Fibroblast of upper back skin (primary cell): ENCODE measurements around the gene C3orf20.

Source experiments
- DNase-seq: peaks from one replicate; pipeline ENCODE4 v3.0.0-alpha.2; 2013

The C3orf20 gene

DNA sequence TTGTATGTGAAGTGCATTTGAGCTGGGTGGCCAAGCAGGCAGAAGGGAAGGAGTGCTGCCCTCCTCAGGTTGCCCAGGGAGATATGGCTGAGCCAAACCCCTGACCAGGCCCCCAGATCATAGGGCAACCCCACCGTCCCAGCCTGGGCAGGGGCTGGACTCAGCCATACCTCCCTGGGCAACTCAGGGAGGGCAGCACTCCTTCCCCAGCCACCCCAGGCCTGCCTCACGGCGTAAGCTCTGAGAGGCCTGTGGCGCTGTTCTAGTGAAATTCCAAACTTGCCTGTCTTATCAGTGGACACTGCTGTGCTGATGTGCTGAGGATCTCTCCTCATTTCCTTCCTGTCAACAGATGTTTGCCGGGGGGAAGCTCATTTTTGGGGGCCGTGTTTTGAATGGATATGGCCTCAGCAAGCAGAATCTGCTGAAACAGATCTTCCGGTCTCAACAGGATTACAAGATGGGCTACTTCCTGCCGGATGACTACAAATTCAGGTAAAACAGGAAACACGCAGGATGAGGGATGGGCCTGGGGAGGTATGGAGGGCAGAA is 86.3 kb downstream of the C3orf20 start:
- DNase-seq, result no peak

DNA sequence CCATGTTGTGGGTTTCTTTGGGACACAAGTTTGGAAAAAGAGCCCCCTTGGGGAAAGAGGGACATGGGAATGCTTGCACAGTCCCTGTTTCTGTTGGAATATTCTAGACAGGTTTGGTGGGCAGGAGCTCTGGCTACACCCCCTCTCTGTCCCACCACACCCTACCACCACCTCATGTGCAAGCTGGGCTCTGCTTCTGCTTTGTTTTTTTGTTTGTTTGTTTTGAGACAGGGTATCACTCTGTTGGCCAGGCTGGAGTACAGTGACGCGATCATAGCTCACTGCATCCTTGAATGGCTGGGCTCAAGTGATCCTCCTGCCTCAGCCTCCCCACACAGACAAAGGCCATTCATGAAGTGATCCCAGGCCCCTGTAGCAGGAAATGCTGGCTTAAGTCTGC is 86.9 kb downstream of the C3orf20 start:
- DNase-seq, result no peak

DNA sequence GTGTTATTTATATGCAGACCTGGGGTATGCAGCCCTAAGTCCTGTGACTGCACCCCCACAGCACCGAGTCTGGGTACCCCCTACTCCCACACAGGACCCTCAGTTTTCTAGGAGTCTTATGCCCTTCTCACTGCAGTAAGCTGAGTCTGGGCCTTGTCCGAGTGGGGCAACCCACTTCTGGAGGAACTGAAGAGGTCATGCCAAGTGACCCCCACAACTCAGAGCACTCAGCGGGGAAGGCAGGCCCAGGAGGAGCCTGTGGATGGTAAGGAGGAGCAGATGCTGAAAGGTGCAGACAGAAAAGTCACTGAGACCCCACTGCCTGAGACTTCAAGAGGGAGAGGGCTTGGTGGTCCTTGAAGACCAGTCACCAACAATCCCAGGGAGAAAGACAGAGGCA is 87.8 kb downstream of the C3orf20 start:
- no peak for DNase-seq

DNA sequence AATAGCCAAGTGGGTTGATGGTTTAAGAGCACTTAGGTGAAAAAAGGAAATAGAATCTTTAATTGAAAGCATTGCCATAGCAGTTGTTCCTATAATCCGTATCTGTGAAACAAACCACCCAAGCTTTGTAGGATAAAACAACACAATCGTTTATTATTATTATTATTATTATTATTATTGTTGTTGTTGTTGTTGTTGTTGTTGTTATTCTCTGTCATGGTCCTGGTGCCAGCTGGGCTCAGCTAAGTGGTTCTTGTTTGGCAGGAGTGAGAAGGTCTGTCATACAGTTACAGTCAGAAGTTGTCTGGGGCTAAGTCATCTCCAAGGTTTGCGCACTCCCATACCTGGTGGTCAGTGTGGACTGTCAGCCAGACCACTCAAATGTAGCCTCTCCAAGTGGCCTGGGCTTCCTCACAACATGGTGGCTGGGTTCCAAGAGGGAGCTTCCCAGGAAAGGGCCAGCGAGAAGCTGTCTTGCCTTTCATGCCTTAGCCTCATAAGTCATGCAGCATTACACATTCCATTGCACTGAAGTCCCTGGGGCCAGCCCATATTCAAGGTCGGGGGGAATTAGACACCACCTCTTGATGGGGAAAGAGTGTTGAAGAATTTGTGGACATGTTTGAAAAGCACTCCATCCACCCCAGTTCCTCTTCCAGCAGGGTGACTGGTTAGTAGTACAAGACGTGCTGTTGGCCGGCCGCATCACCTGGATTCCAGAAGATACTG is 89.6 kb downstream of the C3orf20 start:
- DNase-seq, result peak; percentile 5

DNA sequence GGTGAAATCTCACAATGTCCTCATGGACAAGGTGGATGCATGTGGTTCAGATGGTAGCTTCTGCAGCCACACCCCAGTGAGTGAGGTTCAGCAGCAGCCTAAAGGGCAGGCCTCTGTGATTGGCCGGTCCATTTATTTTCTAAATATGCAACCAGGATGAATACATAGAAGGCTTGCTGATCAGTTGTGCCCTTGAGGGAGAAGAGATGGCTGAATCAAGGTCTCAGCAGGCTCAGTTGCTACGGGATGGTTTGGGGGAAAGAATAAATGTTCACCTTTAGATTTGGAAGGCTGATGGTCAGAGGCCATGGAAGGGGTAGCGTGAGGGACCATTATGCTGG is 90.1 kb downstream of the C3orf20 start:
- no peak for DNase-seq

DNA sequence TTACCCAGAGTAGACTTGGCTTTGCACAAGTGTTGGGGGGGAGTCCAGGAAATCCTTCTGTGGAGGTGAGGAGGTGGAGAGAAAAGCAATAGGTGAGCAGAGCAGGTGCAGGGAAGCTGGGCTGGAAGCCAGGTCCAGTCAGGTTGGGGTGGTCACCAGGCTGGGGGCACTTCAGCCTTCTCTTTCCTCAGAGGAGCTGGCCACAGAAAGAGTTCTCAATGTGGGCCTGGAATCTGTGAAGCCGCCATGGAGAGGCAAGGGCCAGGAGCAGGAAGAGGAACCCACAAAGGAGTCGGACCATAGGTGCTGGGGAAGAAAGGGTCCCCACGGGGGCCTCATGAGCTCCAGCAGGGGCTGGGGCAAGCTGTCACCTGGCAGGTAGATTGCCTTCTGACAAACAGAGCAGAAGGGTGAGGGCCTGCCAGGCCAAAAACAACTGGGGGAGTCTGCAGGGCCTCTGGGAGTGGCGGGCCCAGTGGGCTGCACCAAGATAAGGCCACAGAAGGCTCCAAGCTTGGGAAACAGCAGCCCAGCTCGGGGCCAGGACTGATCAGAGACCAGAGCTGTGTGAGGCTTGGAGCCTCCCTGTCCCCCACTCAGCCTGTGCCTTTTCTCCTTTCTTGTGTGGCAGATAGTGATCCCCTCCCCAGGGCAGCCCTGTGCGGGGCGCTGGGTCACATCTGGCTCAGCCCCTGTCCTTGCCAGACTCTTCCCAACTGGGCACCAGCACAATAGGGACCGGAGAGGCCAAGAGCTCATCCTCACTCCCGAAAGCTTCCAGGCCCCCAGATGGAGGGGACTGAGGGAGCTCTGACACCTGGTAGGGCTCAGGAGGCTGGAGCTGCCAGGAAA is 90.9 kb downstream of the C3orf20 start:
- no peak for DNase-seq

DNA sequence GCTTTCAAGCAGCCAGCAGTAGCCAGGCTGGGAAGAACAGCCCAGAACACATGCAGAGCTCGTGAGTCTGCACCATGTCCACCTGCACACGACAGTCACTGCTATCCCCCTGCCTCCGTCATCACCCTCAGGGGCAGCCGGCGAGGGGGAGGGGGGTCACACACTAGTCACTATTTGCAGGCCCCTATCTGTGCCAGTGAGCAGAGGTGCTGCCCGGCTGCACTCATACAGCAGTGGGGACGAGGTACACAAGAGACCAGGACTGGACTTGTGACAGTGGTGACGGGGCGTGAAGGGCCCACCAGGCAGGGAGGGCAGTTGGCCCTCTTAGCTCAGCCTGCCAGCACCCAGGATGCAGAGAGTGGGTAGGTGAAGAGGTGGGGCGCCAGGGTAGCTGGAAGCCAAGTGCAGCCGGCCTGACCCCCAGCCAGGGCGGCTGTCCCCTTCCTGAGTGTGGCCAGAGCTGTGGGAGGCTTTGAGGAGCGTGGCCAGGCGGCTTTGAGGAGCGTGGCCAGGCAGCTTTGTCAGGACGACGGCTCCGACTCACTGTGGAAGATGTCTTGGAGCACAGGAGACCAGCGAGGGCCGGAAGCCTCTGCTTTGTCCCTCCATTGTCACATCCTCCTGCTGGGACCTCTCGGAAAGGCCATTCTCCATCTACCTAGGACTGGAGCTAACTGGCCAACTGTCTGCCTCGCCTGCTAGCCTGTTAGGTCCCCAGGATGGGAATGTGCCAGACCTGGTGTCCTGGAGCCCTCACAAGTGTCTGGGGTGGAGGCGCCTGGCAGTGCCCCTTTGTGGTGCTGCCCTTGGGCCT is 91.7 kb downstream of the C3orf20 start:
- DNase-seq, result no peak

DNA sequence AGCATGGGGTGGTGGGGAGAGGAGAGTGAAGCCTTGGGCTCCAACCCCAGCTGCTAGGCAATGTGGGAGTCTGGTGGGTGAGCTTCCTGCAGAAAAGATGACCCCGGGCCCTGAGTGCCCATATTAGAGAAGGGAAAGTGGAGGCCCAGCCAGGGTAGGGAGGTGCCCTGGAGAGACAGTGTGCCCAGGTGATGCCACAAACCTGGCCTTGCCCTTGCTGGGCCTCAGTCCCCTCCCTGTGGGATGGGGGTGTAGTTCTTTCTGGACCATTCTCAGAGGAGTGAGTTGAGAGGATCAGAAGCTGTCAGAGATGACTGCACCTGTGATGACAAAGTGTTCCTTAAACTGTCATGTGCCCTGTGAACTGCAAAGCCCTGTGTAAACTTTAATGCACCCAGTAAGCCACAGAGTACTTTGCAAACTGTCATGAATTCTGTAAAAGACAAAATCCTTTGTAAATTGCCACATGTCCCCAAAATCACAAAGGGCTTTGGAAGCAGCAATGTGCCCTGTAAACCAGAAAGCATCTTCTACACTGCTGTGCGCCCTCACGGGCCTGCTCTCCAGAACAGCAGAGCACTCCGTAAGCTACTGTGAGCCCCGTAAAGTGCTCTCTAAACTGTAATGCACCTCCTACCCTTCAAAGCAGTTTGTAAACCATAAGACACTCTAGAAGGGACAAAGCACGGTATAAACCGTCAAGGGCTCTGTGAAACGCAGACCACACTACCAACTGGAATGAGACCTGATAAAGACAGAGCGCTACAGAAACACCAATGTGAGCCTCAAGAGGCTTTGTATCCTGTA is 92.5 kb downstream of the C3orf20 start:
- no peak for DNase-seq

DNA sequence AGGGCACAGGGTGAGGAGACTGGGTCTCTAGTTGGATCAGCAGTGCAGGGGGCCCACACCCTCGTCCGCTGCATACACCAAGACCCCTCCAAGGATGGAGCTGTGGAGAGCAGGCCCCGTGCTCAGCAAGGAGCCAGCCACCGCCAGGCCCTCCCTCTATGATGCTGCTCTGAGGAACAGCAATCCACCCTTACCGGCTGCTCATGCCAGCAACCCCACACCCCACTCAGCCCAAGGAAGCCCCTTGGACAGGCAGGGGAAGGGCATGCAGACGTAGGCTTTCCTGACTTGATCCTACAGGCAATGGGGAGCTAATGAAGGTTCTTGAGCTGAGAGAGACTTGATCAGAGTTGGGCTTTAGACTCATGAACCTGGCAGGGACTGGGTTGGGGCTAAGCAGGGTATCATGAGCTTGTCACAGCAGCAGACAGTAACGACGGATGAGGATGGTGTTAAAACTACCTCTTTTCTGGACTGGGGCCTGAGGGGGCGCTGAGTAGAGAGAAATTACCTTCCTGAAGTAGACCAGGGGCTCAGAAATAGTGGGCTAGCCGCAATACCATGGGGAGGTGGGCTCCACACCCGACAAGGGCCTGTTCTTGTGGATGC is 93.3 kb downstream of the C3orf20 start:
- no peak for DNase-seq

DNA sequence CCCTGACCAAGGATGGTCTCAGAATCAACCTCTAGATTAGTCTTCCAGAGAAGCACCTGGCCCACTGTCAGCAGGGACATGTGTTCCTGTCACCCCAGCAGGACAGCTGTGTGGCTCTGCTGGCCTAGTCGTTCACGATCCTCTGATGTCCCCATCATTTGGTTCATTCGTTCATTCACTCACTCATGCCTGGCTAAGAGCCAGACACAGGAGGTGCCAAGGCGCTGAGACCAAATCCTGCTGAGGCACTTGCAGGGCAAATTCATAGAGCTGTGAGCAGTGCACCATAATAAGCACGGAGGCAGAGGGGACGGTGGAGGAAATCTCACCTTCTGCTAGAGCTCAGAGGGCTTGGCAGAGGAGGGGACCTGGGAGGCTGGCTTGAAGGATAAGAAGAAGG is 93.9 kb downstream of the C3orf20 start:
- DNase-seq, result no peak

DNA sequence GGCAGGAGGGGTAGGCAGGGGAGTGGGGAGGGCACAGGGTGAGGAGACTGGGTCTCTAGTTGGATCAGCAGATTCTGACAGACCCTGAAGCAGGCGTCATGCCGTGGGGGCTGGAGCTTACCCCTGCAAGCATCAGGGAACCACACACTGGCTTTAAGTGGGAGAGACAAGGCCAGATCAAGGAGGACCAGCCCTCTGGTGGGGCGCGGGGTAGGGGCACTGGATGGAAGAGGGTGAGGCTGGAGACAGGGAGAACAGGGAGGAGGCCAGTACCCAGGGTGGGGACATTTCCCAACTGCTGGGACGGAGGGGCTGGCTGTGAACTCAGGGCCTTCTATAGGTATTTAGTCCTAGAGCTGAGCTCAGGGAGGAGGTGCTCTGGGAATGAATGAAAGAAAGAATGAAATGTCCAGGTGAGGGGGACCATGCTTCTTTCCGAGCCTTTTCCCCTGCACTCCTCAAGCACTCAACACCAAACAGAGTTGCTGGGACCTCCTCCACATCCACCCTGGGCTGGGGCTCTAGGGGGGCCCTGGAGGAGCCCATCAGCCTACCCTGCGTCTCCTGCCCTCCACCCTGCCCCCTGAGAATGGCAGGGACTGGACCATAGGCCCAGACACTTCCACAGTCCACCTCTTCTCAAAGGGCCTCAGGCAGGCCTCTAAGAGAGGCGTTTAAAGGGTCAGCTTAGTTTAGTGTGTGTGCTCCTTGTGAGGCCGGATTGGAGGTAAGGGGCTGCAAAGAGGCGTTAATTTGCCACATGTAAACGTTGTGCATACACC is 94.8 kb downstream of the C3orf20 start:
- DNase-seq, result no peak

DNA sequence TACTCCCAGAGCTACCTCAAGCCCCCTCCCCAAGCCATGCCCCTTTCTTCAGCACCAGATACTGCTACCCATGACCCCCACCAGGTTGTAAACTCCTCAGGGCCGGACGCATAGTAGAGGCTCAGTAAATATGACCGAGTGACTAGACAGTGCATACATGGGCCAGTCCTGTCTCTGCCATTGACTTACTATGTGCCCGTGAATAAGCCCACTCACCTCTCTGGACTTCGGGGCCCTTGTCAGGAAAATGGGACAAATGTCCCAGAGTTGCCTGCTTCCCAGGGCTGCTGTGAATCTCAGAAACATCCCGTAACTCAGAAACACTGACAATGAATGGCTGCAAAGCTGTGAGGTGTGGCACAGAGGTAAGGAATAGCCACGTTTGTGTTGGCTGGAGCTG is 95.7 kb downstream of the C3orf20 start:
- DNase-seq, result no peak

DNA sequence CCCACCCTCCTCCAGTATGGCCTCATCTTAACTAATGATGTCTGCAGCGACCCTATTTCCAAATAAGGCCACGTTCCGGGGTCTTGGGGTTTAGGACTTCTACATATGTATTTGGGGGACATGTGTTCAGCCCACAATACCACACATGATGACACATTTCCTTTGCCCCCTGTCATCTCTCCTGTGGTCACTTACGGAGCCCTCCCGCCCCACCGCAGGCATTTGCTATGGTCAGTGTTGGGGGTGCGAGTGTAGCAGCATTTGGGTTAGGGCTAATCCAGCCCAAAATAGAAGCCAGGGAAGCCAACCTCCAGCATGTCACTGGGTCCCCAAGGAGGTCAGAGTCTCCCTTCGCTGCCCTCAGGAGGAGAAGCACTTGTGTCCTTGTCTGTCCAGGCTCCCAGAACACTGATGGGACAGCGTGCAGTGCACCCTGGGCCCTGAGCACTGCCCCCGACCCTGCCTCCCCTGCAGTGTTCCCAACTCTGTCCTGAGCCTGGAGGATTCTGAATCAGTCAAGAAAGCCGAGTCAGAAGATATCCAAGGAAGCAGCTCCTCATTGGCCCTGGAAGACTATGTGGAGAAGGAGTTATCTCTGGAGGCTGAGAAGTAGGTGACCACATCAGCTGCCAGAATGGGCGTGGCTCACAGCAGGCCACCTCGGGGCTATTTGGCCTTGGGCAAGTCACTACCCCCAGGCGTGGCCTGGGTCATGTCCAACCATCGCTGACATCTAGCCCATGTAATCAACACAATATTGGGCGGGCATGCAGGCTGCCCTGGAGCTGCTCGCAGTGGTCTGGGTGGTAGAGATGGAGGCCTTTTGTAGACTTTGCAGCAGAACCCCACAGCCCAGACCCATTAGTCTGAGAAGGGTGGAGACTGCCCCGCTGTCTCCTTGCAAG is 96.9 kb downstream of the C3orf20 start:
- DNase-seq, result no peak

DNA sequence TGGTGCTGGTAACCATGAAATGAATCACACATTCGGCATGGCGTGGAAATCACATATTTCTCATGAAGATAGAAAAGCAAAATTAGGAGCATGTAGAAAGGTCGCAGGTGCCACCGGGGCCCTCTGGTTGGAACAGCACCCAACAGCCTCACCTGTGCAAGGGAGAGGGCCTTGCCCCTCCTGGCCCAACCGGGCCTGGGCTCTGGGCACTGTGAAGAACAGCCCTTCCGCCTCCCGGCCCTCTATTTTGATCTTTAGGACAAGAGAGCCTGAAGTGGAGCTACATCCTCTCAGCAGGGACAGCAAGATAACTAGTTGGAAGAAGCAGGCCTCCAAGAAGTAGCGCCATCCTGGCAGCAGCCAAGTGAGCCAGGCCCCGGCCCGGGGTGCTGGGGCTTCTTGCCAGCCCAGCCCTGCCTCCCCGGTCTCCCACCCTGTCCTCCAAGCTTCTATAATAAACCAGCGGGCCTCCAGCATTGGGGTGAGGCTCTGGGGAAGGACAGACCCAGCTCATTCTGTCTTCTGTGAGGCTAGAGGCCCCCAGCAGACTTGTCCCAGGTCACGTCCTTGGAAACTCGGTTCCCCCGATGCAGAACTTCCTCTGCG is 97.7 kb downstream of the C3orf20 start:
- DNase-seq, result no peak

DNA sequence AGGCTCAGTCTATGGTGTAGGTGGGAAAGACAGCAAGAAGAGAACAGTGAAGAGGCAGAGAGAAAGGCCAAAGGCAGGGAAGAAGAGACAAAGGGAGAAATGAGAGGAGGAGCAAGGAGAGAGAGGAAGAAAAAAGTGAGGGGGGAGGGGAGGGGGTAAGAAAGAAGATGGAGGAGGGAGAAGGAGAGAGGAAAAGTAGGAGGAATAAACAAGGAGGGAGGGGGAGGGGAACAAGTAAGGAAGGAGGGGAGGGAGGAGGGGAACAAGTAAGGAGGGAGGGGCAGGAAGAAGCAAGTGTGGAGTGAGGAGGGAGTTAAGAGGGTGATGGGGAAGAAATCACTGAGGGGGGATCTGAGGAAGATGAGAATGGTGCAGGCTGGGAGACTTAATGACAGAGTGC is 98.3 kb downstream of the C3orf20 start:
- no peak for DNase-seq

DNA sequence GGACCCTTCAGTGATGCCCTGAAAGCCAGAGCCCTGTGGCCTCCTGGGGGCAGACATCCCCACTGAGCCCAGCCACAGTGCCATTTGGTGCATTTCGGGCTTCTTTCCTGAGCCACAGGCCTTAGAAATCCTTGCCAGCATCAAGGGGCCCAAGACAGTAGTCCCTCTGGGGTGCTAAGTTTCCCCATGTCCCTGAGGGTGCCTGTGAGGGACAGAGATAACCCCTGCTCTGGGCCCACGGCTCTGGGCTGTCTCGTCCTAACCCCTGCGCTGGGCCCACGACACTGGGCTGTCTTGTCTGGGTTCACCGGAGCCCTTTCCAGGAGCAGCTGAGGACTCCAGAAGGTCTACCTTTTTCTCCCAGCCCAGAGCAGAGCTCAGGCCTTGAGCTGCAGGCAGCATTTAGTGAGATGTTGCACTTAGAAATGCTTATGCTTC is 98.8 kb downstream of the C3orf20 start:
- DNase-seq, result no peak

DNA sequence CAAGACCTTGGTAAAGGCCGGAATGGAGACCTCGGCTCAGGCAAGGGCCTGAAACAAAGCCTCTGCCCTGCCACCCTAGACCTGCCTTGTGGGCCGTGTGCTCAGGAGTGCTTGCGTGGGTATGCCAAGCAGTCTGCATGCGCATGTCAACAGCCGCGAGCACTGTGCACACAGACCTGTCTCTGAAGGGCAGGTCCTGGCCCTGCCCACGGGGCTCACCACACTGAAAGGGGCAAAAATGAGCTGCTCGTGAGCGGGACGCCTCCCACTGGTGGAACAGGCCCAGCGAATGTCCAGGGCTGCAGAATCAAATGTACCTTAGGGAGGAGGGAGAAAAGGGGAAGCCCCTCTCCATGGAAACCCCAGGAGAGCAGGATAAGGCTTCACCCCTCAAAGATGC is 99.5 kb downstream of the C3orf20 start:
- DNase-seq, result no peak

DNA sequence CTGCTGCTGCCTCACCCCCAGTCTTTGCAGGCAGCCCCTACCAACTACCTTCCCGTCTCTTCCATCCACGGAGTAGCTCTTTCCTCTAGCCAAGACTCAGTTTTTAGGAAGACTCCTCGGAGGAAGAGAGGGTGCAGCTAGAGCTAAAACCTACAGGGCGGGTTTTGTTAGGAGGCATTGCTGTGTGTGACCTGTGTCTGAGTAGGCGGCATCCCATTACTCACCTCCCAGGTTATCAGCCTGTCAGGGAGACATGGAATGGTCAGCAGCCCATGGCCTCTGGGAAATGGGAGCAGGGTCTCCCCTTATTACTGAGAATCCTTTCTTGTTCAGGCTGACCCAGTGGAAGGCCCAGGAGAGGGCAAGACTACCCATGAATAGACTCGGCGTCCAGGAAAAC is 100.1 kb downstream of the C3orf20 start:
- no peak for DNase-seq

DNA sequence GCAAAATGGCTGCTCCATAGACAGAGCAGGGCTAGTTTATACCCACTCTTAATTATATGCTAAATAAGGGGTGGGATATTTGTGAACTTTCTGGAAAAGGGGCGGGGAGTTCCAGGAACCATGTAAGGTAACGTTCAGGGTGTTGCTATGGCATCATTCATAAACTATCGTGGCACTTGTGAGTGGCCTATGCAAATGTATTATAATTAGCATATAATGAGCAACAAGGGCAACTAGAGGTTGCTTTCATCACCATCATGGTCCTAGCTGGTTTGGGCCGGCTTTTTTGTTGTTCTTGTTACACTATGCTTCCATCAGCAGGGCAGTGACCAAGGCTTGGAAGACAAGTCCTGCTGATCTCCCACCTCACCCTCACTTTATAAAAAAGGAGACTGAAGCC is 100.6 kb downstream of the C3orf20 start:
- DNase-seq, result no peak
